Mesenteric fat pad (tissue), 1 donor: Measurements from ENCODE around the gene TDP2. TPM values are rescaled to one million over a fixed set of nuclear protein-coding genes. Genes with fewer than 3 reads are reported as not detected.

Experiments used
- DNase-seq: peaks from one replicate; pipeline ENCODE4 v3.0.0-alpha.2; 2020; ENCODE audit warnings: low spot score
- total RNA-seq: library from RNA; stranded (reverse); fragmentation: NEBNext Ultra II Directional; extraction: Animal tissue kit (Norgen Biotek cat#: 25700); gene quantifications from one replicate; pipeline ENCODE4 v1.2.1, GENCODE V29; 2021
- donor health status: DM: yes; HTN: yes; CAD: no.

The TDP2 gene
- total RNA-seq, 1 donor from 2014 or later = 29.9 TPM

- DNase-seq = no peak
Measured at GRCh38 chr6:24606200-24606930, 60.3 kb downstream of the TDP2 start.

- no peak for DNase-seq
Measured at GRCh38 chr6:24603241-24603640, 63.5 kb downstream of the TDP2 start.

GRCh38 chr6:24600903-24601302 is 65.8 kb downstream of the TDP2 start:
- DNase-seq = no peak

Other genes starting within 250 kb of the TDP2 start
- gene GPLD1, start 177.3 kb downstream of the TDP2 start, total RNA-seq = 11.0 TPM
- gene ALDH5A1, start 171.9 kb downstream of the TDP2 start, total RNA-seq = 11.5 TPM
- gene KIAA0319, start 20.7 kb downstream of the TDP2 start, total RNA-seq = 0.13 TPM
- 17.0 TPM for gene ACOT13, start 178 bp upstream of the TDP2 start, total RNA-seq
- gene C6orf62, start 52.3 kb upstream of the TDP2 start, total RNA-seq = 99.2 TPM
- gene GMNN, start 108.0 kb upstream of the TDP2 start, total RNA-seq = 7.6 TPM
- gene ARMH2, start 132.0 kb upstream of the TDP2 start, total RNA-seq = not detected